Measurements from ENCODE around the gene GBGT1.
A peak's percentile ranks its signal among the peaks of the same experiment; 100 is the strongest.

Gene GBGT1

DNA sequence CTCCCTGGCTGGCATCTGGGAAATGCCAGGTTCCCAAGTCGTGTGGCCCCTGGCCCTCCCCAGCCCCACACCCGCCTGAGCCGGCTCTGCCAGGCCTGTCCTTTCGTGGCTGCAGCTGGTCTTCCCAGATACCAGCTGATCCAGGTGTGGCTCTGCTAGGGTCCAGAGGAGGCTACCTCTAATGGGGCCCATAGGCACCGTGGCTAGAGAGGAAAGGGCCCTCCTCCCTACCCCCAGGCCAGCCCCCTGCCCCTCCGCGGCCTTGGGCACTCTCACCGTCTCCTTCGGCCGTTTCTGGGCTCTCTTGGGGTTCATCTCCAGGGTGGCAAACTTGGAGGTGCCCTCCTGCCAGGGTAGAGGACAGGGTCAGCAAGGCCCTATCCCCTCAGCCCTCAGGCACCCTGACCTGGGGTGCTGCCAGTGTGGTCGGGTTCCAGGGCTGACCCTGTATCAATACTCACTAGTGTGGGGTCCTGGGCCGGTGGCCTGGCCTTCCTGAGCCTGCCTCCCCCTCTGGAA lies 59.7 kb downstream of the GBGT1 start:
- no peak for DNase-seq (ENCODE audit: low read depth)
- TF ChIP-seq, protein P1, sequence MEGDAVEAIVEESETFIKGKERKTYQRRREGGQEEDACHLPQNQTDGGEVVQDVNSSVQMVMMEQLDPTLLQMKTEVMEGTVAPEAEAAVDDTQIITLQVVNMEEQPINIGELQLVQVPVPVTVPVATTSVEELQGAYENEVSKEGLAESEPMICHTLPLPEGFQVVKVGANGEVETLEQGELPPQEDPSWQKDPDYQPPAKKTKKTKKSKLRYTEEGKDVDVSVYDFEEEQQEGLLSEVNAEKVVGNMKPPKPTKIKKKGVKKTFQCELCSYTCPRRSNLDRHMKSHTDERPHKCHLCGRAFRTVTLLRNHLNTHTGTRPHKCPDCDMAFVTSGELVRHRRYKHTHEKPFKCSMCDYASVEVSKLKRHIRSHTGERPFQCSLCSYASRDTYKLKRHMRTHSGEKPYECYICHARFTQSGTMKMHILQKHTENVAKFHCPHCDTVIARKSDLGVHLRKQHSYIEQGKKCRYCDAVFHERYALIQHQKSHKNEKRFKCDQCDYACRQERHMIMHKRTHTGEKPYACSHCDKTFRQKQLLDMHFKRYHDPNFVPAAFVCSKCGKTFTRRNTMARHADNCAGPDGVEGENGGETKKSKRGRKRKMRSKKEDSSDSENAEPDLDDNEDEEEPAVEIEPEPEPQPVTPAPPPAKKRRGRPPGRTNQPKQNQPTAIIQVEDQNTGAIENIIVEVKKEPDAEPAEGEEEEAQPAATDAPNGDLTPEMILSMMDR (IDR thresholded peaks at IDR 0.05; ENCODE audit: control insufficient read depth, insufficient read depth, low read depth, low read length, missing control alignments): no peak
- no peak overlapping the region for H3K4me3 ChIP-seq (ENCODE audit: control insufficient read depth, low read depth, low read length)

- DNase-seq (ENCODE audit: low read depth): no peak
- TF ChIP-seq, protein P1 (IDR thresholded peaks at IDR 0.05; ENCODE audit: control insufficient read depth, insufficient read depth, low read depth, low read length, missing control alignments): peak; percentile 98
- H3K4me3 ChIP-seq (ENCODE audit: control insufficient read depth, low read depth, low read length): no peak overlapping the region
Measured at GRCh38 chr9:133103183-133103986, 60.3 kb downstream of the GBGT1 start.

Data from AG09309 (cell line).